Gastrocnemius medialis (tissue), 4 donors: ENCODE measurements around the gene ARNT2.

Source experiments
- POLR2A ChIP-seq, 2 donors: fragments of 450-650 bp; IDR thresholded peaks; one replicate each; pipeline ENCODE4 v1.6.1; 2017; ENCODE audit warnings: antibody characterized with exemption in 2 of 2, mild to moderate bottlenecking in 2 of 2, moderate library complexity in 2 of 2
- TF ChIP-seq, protein P1 (sequence below), 5 experiments: fragments of 450-650 bp in 3 of 5; fragments of 200-600 bp in 2 of 5; sonication (generic) in 2 of 5; IDR thresholded peaks in 4 of 5; conservative IDR thresholded peaks in 1 of 5; 1 replicate in 4 of 5; 2 replicates in 1 of 5; pipeline ENCODE4 v1.5.1; 2016 to 2019; ENCODE audit warnings: antibody characterized with exemption in 5 of 5, mild to moderate bottlenecking in 3 of 5, moderate library complexity in 3 of 5

- TF ChIP-seq, protein P1, sequence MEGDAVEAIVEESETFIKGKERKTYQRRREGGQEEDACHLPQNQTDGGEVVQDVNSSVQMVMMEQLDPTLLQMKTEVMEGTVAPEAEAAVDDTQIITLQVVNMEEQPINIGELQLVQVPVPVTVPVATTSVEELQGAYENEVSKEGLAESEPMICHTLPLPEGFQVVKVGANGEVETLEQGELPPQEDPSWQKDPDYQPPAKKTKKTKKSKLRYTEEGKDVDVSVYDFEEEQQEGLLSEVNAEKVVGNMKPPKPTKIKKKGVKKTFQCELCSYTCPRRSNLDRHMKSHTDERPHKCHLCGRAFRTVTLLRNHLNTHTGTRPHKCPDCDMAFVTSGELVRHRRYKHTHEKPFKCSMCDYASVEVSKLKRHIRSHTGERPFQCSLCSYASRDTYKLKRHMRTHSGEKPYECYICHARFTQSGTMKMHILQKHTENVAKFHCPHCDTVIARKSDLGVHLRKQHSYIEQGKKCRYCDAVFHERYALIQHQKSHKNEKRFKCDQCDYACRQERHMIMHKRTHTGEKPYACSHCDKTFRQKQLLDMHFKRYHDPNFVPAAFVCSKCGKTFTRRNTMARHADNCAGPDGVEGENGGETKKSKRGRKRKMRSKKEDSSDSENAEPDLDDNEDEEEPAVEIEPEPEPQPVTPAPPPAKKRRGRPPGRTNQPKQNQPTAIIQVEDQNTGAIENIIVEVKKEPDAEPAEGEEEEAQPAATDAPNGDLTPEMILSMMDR (IDR thresholded peaks at IDR 0.05 in 4 of 5, conservative IDR thresholded peaks at IDR 0.05 in 1 of 5) = no peak
- no peak for TF ChIP-seq POLR2A (IDR thresholded peaks at IDR 0.05)
Observed at GRCh38 chr15:80485370-80486164, 81.4 kb downstream of the ARNT2 start.
